ENCODE data around the gene RBM14. TPM values are rescaled to one million over a fixed set of nuclear protein-coding genes. Genes with fewer than 3 reads are reported as not detected.

The RBM14 gene
- polyA plus RNA-seq, 3 donors, result 21.9 to 46.7 (median 42.6) TPM

DNA sequence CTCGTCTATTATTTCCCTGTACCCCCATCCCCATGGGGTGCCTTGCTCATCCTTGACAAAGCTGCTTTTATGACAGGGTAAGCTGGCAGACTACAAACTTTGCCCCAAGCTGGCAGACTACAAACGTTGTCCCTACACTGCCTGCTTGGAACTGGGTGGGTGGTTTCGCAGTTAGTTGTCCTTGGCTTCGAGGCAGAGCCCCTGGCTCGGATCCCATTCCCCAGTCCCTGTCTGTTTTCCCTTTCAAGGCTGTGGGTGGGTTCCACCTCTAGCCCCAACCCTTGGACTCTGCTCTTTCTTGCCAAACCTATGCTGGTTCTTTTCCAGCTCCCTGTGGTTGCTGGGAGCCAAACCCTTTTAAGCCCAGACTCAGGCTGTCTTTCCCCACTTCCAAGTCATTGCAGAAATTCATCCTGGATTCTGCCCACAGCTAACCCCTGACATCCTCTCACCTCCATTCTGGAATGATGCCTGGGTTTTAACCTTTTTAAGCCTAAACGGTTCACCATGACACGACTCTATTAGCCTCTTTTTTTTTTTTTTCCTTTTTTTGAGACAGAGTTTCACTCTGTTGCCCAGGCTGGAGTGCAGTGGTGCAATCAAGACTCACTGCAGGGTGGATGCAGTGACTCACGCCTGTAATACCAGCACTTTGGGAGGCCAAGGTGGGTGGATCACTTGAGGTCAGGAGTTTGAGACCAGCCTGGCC, 9.2 kb upstream of the RBM14 start:
- peak overlapping the region in 1 of 2 donors; percentile 56 for H3K27ac ChIP-seq (ENCODE audit: low read depth in 1 of 2, low read length in 2 of 2)
- Mint-ChIP-seq H3K4me3 (no peak overlapping the region), H3K9me3 (no peaks in the 10 kb centered on the region), H3K27ac (peak overlapping the region; percentile 58 to 91 (median 83)), H3K27me3 (ENCODE audit: low read depth in 3 of 3) (peaks cover 0 to 2% (median 0%) of the 10 kb centered on the region in 3 donors), H3K4me1 (peaks cover 15% of the 10 kb centered on the region), H3K36me3 (peaks cover 28 to 38% of the 10 kb centered on the region in 2 donors)
- H3K36me3 ChIP-seq (replicated peaks in 1 of 2; ENCODE audit: control insufficient read depth in 1 of 2, insufficient read depth in 2 of 2, low read length in 2 of 2), result peaks cover 23 to 32% of the 10 kb centered on the region in 2 donors
- intact Hi-C loops (cut with micrococcal nuclease), result no loop called here
- no peak overlapping the region for H3K4me3 ChIP-seq (replicated peaks in 1 of 3; ENCODE audit: low read depth in 2 of 3, low read length in 3 of 3)
- 100% methylated on average over 4 of the region's 8 CpGs for WGBS (ENCODE audit: insufficient coverage)
- H3K4me1 ChIP-seq (ENCODE audit: control insufficient read depth in 1 of 2, insufficient read depth in 2 of 2, low read length in 2 of 2), result peaks cover 11 to 16% of the 10 kb centered on the region in 2 donors
- no peaks in the 10 kb centered on the region for H3K27me3 ChIP-seq (ENCODE audit: control insufficient read depth in 2 of 2, insufficient read depth in 2 of 2, low read length in 2 of 2)
- DNase-seq, result peak; percentile 21 to 48 (median 37)
- no peaks in the 10 kb centered on the region for H3K9me3 ChIP-seq (replicated peaks in 1 of 2; ENCODE audit: control insufficient read depth in 1 of 2, insufficient read depth in 1 of 2, low read length in 2 of 2)
- H4K20me1 ChIP-seq (ENCODE audit: insufficient read depth, low read length), result no peaks in the 10 kb centered on the region
- no peak for TF ChIP-seq CTCF (IDR thresholded peaks at IDR 0.05)
- no peak overlapping the region for H2AFZ ChIP-seq (ENCODE audit: insufficient read depth, low read depth, low read length, poor library complexity, severe bottlenecking)
- H3K79me2 ChIP-seq (ENCODE audit: insufficient read depth, low read length), result no peaks in the 10 kb centered on the region
- H3K9ac ChIP-seq (ENCODE audit: insufficient read depth, low read length, poor library complexity, severe bottlenecking), result peak overlapping the region; percentile 15
- no peak overlapping the region for H3K4me2 ChIP-seq (replicated peaks; ENCODE audit: extremely low read depth, low read length, poor library complexity, severe bottlenecking)

- Histone ChIP-seq H3K27me3 (ENCODE audit: control insufficient read depth in 2 of 2, insufficient read depth in 2 of 2, low read length in 2 of 2) (no peaks in the 10 kb centered on the region), H3K9me3 (replicated peaks in 1 of 2; ENCODE audit: control insufficient read depth in 1 of 2, insufficient read depth in 1 of 2, low read length in 2 of 2) (no peaks in the 10 kb centered on the region), H3K4me2 (replicated peaks; ENCODE audit: extremely low read depth, low read length, poor library complexity, severe bottlenecking) (no peak overlapping the region), H3K9ac (ENCODE audit: insufficient read depth, low read length, poor library complexity, severe bottlenecking) (no peak overlapping the region), H3K27ac (ENCODE audit: low read depth in 1 of 2, low read length in 2 of 2) (no peak overlapping the region), H3K4me1 (ENCODE audit: control insufficient read depth in 1 of 2, insufficient read depth in 2 of 2, low read length in 2 of 2) (peaks cover 11 to 16% of the 10 kb centered on the region in 2 donors), H3K79me2 (ENCODE audit: insufficient read depth, low read length) (peaks cover under 1% of the 10 kb centered on the region), H3K36me3 (replicated peaks in 1 of 2; ENCODE audit: control insufficient read depth in 1 of 2, insufficient read depth in 2 of 2, low read length in 2 of 2) (peaks cover 9 to 14% of the 10 kb centered on the region in 2 donors), H3K4me3 (replicated peaks in 1 of 3; ENCODE audit: low read depth in 2 of 3, low read length in 3 of 3) (no peak overlapping the region), H2AFZ (ENCODE audit: insufficient read depth, low read depth, low read length, poor library complexity, severe bottlenecking) (no peak overlapping the region), H4K20me1 (ENCODE audit: insufficient read depth, low read length) (no peaks in the 10 kb centered on the region)
- intact Hi-C loops (cut with micrococcal nuclease), result no loop called here
- no peaks in the 10 kb centered on the region for H3K9me3 Mint-ChIP-seq
- no peak for DNase-seq
- H3K27ac Mint-ChIP-seq, result peak overlapping the region in 1 of 7 donors; percentile 60
- peaks cover 15% of the 10 kb centered on the region for H3K4me1 Mint-ChIP-seq
- H3K36me3 Mint-ChIP-seq, result peaks cover 15 to 18% of the 10 kb centered on the region in 2 donors
- no peak overlapping the region for H3K4me3 Mint-ChIP-seq
- no peak for TF ChIP-seq CTCF (IDR thresholded peaks at IDR 0.05)
- WGBS (ENCODE audit: insufficient coverage), result 93% methylated on average over 2 of the region's 4 CpGs
- peaks cover 0 to 2% (median 2%) of the 10 kb centered on the region in 3 donors for H3K27me3 Mint-ChIP-seq (ENCODE audit: low read depth in 3 of 3)
These were observed 6.5 kb upstream of the RBM14 start for GRCh38 chr11:66609721-66610617.

Data from CD14-positive monocyte (primary cell).